Astrocyte of the cerebellum (primary cell): ENCODE measurements around the gene SIRT2.
"Not testable (repeated sequence)": the region's sequence is repeated elsewhere in the genome, so short reads cannot be mapped to it uniquely, and the experiment has no call there.

Source experiments
- DNase-seq: peaks from one replicate; pipeline ENCODE4 v3.0.0-alpha.2; 2011; ENCODE audit warnings: low read depth
- H3K4me3 ChIP-seq: 2 replicates; pipeline ENCODE4 v1.5.1; 2011; ENCODE audit warnings: mild to moderate bottlenecking, low read depth, low read length, moderate library complexity
- CTCF ChIP-seq: IDR thresholded peaks from 2 replicates; pipeline ENCODE4 v1.5.1; 2012; ENCODE audit warnings: low read length, low read depth, moderate library complexity, mild to moderate bottlenecking; ENCODE audit errors: missing control alignments
- in situ Hi-C: cut with HindIII; loops from 2 replicates; pipeline ENCODE4 v1.10.0; 2017; ENCODE audit warnings: low sequenced_read_pairs

SIRT2 gene

DNA sequence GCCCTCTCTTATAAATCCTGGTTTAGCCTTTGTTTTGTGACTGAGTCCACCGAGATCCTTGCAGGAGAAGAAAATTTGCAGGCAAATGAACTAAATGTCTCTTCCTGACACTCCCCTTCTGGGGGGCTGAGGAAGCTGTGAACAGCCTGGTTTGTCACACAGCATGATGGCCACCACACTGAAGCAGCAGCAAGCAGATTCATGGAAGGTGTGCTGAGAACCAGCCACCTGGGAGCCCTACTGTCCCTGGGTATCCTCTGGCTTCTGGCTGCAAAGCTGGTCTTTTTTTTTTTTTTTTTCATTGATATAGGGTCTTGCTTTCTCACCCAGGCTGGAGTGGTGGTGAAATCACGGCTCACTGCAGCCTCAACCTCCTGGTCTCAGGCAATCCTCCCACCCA, 42.6 kb upstream of the SIRT2 start:
- no peak overlapping the region for H3K4me3 ChIP-seq
- no peak for TF ChIP-seq CTCF
- in situ Hi-C loops, result no loop called here
- DNase-seq, result no peak

DNA sequence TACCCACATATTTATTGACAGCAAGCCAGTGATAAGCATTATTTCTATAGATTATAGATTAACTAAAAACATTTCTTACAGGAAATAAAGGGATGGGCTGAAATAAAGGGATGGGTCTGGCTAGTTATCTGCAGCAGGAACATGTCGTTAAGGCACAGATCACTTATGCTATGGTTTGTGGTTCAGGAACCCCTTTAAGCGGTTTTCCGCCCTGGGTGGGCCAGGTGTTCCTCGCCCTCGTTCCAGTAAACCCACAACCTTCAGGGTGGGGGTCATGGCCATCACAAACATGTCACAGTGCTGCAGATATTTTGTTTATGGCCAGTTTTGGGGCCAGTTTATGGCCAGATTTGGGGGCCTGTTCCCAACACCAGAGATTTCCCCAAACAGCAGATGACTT, 42.0 kb upstream of the SIRT2 start:
- DNase-seq, H3K4me3 ChIP-seq, in situ Hi-C loops: not testable (repeated sequence)

- no peak for DNase-seq
- no peak for TF ChIP-seq CTCF
- in situ Hi-C loops, result no loop called here
- H3K4me3 ChIP-seq, result no peak overlapping the region
Measured at GRCh38 chr19:38939957-38940356, 40.5 kb upstream of the SIRT2 start.

DNA sequence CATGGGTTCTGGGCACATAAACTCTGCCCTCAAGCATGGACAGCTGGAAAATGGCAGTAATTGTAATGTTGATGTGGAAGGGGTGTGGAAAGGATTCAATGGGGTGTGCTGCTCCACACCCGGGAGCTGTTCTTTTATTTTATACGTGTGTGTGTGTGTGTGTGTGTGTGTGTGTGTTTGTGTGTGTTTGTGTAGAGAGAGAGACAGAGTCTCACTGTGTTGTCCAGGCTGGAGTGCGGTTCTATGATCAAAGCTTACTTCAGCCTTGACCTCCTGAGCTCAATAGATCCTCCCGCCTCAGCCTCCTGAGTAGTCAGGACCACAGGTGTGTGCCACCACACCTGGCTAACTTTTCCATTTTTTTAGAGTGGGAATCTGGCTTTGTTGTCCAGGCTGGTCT, 34.1 kb upstream of the SIRT2 start:
- no peak for TF ChIP-seq CTCF
- in situ Hi-C loops, result no loop called here
- H3K4me3 ChIP-seq, result no peak overlapping the region

DNA sequence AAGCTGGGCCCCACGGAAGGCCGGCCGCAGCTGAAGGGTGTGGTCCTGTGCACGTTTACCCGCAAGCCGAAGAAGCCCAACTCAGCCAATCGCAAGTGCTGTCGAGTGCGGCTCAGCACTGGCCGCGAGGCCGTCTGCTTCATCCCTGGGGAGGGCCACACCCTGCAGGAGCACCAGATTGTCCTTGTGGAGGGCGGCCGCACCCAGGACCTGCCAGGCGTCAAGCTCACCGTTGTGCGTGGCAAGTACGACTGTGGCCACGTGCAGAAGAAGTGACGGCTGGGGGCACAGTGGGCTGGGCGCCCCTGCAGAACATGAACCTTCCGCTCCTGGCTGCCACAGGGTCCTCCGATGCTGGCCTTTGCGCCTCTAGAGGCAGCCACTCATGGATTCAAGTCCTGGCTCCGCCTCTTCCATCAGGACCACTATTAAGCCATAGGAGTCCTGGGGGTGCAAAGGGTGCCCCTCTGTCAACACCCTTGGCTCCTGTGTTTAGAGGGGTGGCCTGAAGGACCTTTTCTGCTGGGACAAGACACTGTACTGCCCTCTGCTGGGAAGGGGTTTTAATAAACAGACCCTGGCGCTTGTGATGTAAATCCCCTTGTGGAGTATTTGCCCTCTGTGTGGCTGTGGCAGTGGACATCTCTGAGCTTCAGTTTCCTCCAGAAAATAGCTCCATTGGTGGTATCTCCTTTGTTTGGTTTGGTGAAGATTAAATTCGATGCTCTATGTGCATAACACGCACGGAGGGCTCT, 33.2 kb upstream of the SIRT2 start:
- DNase-seq, result no peak
- in situ Hi-C loops, result no loop called here
- H3K4me3 ChIP-seq, result no peak overlapping the region
- peak; percentile 46 for TF ChIP-seq CTCF

More for the DNA sequence above, 34.1 kb upstream of the SIRT2 start:
- no peak for DNase-seq

- peak overlapping the region; percentile 97 for H3K4me3 ChIP-seq
- no peak for DNase-seq
- in situ Hi-C loops, result no loop called here
- TF ChIP-seq CTCF, result no peak
Measured at GRCh38 chr19:38931521-38931793, 32.0 kb upstream of the SIRT2 start.

- in situ Hi-C loops, result no loop called here
- H3K4me3 ChIP-seq, result peak within 1 kb of the TSS; percentile 97
- TF ChIP-seq CTCF, result no peak
- DNase-seq, result peak; percentile 99
Measured at GRCh38 chr19:38930776-38931520, 31.5 kb upstream of the SIRT2 start, which contains the start of gene MRPS12. MRPS12 (plus strand) TSS chr19:38930944; CDS start chr19:38931295, 351 bp downstream.
